Hepatocyte (in vitro differentiated cells): Measurements from ENCODE around the gene PRTFDC1.

Experiments
- CTCF ChIP-seq: fragments of 200-600 bp; sonication (generic); IDR thresholded peaks from 2 replicates; pipeline ENCODE4 v1.5.1; 2016; ENCODE audit warnings: antibody characterized with exemption, mild to moderate bottlenecking; ENCODE audit not compliant: poor library complexity
- EZH2 ChIP-seq: fragments of 200-600 bp; sonication (generic); IDR thresholded peaks from 2 replicates; pipeline ENCODE4 v1.6.1; 2016; ENCODE audit warnings: antibody characterized with exemption, mild to moderate bottlenecking, borderline replicate concordance
- EZH2phosphoT487 ChIP-seq: fragments of 200-600 bp; sonication (generic); IDR thresholded peaks from one replicate; pipeline ENCODE4 v1.6.1; 2018; ENCODE audit warnings: antibody characterized with exemption, mild to moderate bottlenecking, low read depth, moderate library complexity; ENCODE audit not compliant: unreplicated experiment, severe bottlenecking

GRCh38 chr10:24826009-24826408 is 126.4 kb downstream of the PRTFDC1 start:
- TF ChIP-seq CTCF (no peak), EZH2phosphoT487 (no peak), EZH2 (no peak)
